HEK293 (cell line): Measurements from ENCODE around the gene TACC2.

ENCODE experiments used
- CTCF ChIA-PET: fragments of 350-600 bp; formaldehyde crosslinking; extraction: SDS; loops from one replicate; lab custom pipeline; 2021; ENCODE audit warnings: antibody characterized with exemption; lab: Yijun Ruan, JAX
- POLR2A ChIA-PET: fragments of 300-600 bp; formaldehyde crosslinking; extraction: SDS; loops from one replicate; lab custom pipeline; 2020; ENCODE audit warnings: antibody characterized with exemption, inconsistent platforms; lab: Yijun Ruan, JAX
- H3K27ac ChIP-seq: fragments of 200-500 bp; sonication (Bioruptor generic); 2 replicates; pipeline ENCODE4 v1.5.1; 2014; ENCODE audit warnings: low read depth, low read length, control low read depth, inconsistent platforms; ENCODE audit errors: extremely low read depth
- H3K36me3 ChIP-seq, 2 experiments: fragments of 200-500 bp in 1 of 2; sonication (Bioruptor generic) in 1 of 2; 1 replicate in 1 of 2; 2 replicates in 1 of 2; pipeline ENCODE4 v1.5.1; 2014 to 2017; ENCODE audit warnings: inconsistent platforms in 2 of 2, low read length in 2 of 2; ENCODE audit not compliant: control insufficient read depth in 2 of 2, insufficient read depth in 1 of 2
- H3K4me1 ChIP-seq: fragments of 200-500 bp; sonication (Bioruptor generic); 2 replicates; pipeline ENCODE4 v1.5.1; 2014; ENCODE audit warnings: mild to moderate bottlenecking, low read length, inconsistent platforms; ENCODE audit not compliant: control insufficient read depth, insufficient read depth
- H3K4me3 ChIP-seq: 2 replicates; pipeline ENCODE4 v1.5.1; 2011; ENCODE audit warnings: low read depth, mild to moderate bottlenecking, control low read depth, low read length, moderate library complexity
- H3K9me3 ChIP-seq: fragments of 200-500 bp; sonication (Bioruptor generic); 2 replicates; pipeline ENCODE4 v1.5.1; 2014; ENCODE audit warnings: low read depth, low read length, inconsistent platforms; ENCODE audit not compliant: control insufficient read depth, insufficient read depth
- AEBP2 ChIP-seq: fragments of 450-650 bp; formaldehyde crosslinking; IDR thresholded peaks from 2 replicates; pipeline ENCODE4 v1.5.1; 2016; ENCODE audit warnings: missing biosample characterization, missing genetic modification characterization, borderline replicate concordance
- MZF1 ChIP-seq: fragments of 450-650 bp; formaldehyde crosslinking; IDR thresholded peaks from 2 replicates; pipeline ENCODE4 v1.5.1; 2017; ENCODE audit warnings: missing biosample characterization, missing genetic modification characterization, borderline replicate concordance
- PATZ1 ChIP-seq: fragments of 450-650 bp; formaldehyde crosslinking; IDR thresholded peaks from 2 replicates; pipeline ENCODE4 v1.5.1; 2016; ENCODE audit warnings: missing biosample characterization, missing genetic modification characterization
- PRDM6 ChIP-seq: fragments of 450-650 bp; formaldehyde crosslinking; IDR thresholded peaks from 2 replicates; pipeline ENCODE4 v1.5.1; 2017; ENCODE audit warnings: missing biosample characterization, missing genetic modification characterization
- SALL2 ChIP-seq: fragments of 450-650 bp; formaldehyde crosslinking; IDR thresholded peaks from 2 replicates; pipeline ENCODE4 v1.5.0; 2017; ENCODE audit warnings: missing biosample characterization, mild to moderate bottlenecking, missing genetic modification characterization, borderline replicate concordance
- SCRT2 ChIP-seq: fragments of 450-650 bp; formaldehyde crosslinking; IDR thresholded peaks from 2 replicates; pipeline ENCODE4 v1.5.1; 2016; ENCODE audit warnings: missing biosample characterization, missing genetic modification characterization
- SP3 ChIP-seq: fragments of 450-650 bp; formaldehyde crosslinking; IDR thresholded peaks from 2 replicates; pipeline ENCODE4 v1.5.1; 2016; ENCODE audit warnings: missing biosample characterization, missing genetic modification characterization
- TRIM28 ChIP-seq: IDR thresholded peaks from 2 replicates; pipeline ENCODE4 v1.6.1; 2011; ENCODE audit warnings: low read length, control low read depth, borderline replicate concordance
- TSHZ1 ChIP-seq: fragments of 450-650 bp; formaldehyde crosslinking; IDR thresholded peaks from 2 replicates; pipeline ENCODE4 v1.5.1; 2016; ENCODE audit warnings: missing biosample characterization, missing genetic modification characterization, borderline replicate concordance
- WT1 ChIP-seq: fragments of 450-650 bp; formaldehyde crosslinking; IDR thresholded peaks from 2 replicates; pipeline ENCODE4 v1.5.1; 2016; ENCODE audit warnings: missing biosample characterization, missing genetic modification characterization
- ZBTB17 ChIP-seq: fragments of 450-650 bp; formaldehyde crosslinking; IDR thresholded peaks from 2 replicates; pipeline ENCODE4 v1.5.1; 2016; ENCODE audit warnings: missing biosample characterization, missing genetic modification characterization
- ZNF132 ChIP-seq: fragments of 450-650 bp; formaldehyde crosslinking; IDR thresholded peaks from 2 replicates; pipeline ENCODE4 v1.5.1; 2017; ENCODE audit warnings: missing biosample characterization, missing genetic modification characterization, borderline replicate concordance
- ZNF169 ChIP-seq: fragments of 450-650 bp; formaldehyde crosslinking; IDR thresholded peaks from 2 replicates; pipeline ENCODE4 v1.5.1; 2016; ENCODE audit warnings: missing biosample characterization, missing genetic modification characterization
- ZNF324 ChIP-seq: fragments of 450-650 bp; formaldehyde crosslinking; IDR thresholded peaks from 2 replicates; pipeline ENCODE4 v1.5.1; 2016; ENCODE audit warnings: missing biosample characterization, missing genetic modification characterization
- ZNF354C ChIP-seq: fragments of 450-650 bp; formaldehyde crosslinking; IDR thresholded peaks from 2 replicates; pipeline ENCODE4 v1.5.1; 2016; ENCODE audit warnings: missing biosample characterization, missing genetic modification characterization, low read depth, borderline replicate concordance
- ZNF449 ChIP-seq: fragments of 450-650 bp; formaldehyde crosslinking; IDR thresholded peaks from 2 replicates; pipeline ENCODE4 v1.5.1; 2017; ENCODE audit warnings: missing biosample characterization, mild to moderate bottlenecking, missing genetic modification characterization, moderate library complexity
- ZNF529 ChIP-seq: fragments of 450-650 bp; formaldehyde crosslinking; IDR thresholded peaks from 2 replicates; pipeline ENCODE4 v1.5.1; 2017; ENCODE audit warnings: missing genetic modification characterization, missing biosample characterization; ENCODE audit not compliant: insufficient replicate concordance
- ZNF544 ChIP-seq: fragments of 450-650 bp; formaldehyde crosslinking; IDR thresholded peaks from 2 replicates; pipeline ENCODE4 v1.5.0; 2017; ENCODE audit warnings: missing biosample characterization, missing genetic modification characterization
- ZNF548 ChIP-seq: fragments of 450-650 bp; formaldehyde crosslinking; IDR thresholded peaks from 2 replicates; pipeline ENCODE4 v1.5.1; 2016; ENCODE audit warnings: missing biosample characterization, missing genetic modification characterization
- ZNF629 ChIP-seq: fragments of 450-650 bp; formaldehyde crosslinking; IDR thresholded peaks from 2 replicates; pipeline ENCODE4 v1.5.1; 2017; ENCODE audit warnings: missing biosample characterization, missing genetic modification characterization
- ZNF670 ChIP-seq: fragments of 450-650 bp; formaldehyde crosslinking; IDR thresholded peaks from 2 replicates; pipeline ENCODE4 v1.5.1; 2016; ENCODE audit warnings: missing biosample characterization, missing genetic modification characterization, low read depth
- ZNF707 ChIP-seq: fragments of 450-650 bp; formaldehyde crosslinking; IDR thresholded peaks from 2 replicates; pipeline ENCODE4 v1.5.1; 2016; ENCODE audit warnings: missing biosample characterization, missing genetic modification characterization
- ZNF791 ChIP-seq: fragments of 450-650 bp; formaldehyde crosslinking; IDR thresholded peaks from 2 replicates; pipeline ENCODE4 v1.5.1; 2016; ENCODE audit warnings: missing biosample characterization, missing genetic modification characterization

TACC2 gene

GRCh38 chr10:121998462-121998861, 9.5 kb downstream of the TACC2 start (continued):
- no peak for TF ChIP-seq TSHZ1 (tag by site-specific recombination)
- no peak for TF ChIP-seq ZNF529 (tag by site-specific recombination)
- TF ChIP-seq, all 188 proteins: peak for 0

GRCh38 chr10:121999301-121999700, 10.3 kb downstream of the TACC2 start:
- Histone ChIP-seq H3K36me3 (no peaks in the 10 kb centered on the region), H3K27ac (no peak overlapping the region), H3K4me3 (no peak overlapping the region), H3K9me3 (no peaks in the 10 kb centered on the region; the same call in 1 of the 2 replicates), H3K4me1 (no peaks in the 10 kb centered on the region)
- TF ChIP-seq ZNF132 (tag by site-specific recombination) (no peak), ZNF629 (no peak), SP3 (no peak), WT1 (no peak), ZNF449 (tag by site-specific recombination) (no peak), ZBTB17 (no peak), PATZ1 (tag by site-specific recombination) (no peak), ZNF324 (tag by site-specific recombination) (no peak), SALL2 (no peak), AEBP2 (tag by site-specific recombination) (no peak), ZNF544 (no peak), SCRT2 (no peak)
- POLR2A ChIA-PET = no interaction called here
- CTCF ChIA-PET = no interaction called here

GRCh38 chr10:122001698-122002097, 12.7 kb downstream of the TACC2 start:
- Histone ChIP-seq H3K4me1 (no peaks in the 10 kb centered on the region), H3K27ac (no peak overlapping the region), H3K9me3 (no peaks in the 10 kb centered on the region; the same call in 1 of the 2 replicates), H3K36me3 (no peaks in the 10 kb centered on the region), H3K4me3 (no peak overlapping the region)
- POLR2A ChIA-PET = no interaction called here
- CTCF ChIA-PET = no interaction called here
- TF ChIP-seq ZNF548 (tag by site-specific recombination) (no peak), ZNF354C (tag by site-specific recombination) (no peak), ZNF791 (tag by site-specific recombination) (no peak), ZNF670 (tag by site-specific recombination) (no peak), TRIM28 (0 out of 2 replicates have a peak, but pooled peaks have one; percentile 19), PRDM6 (tag by site-specific recombination) (no peak), MZF1 (tag by site-specific recombination) (no peak), ZNF169 (tag by site-specific recombination) (no peak), ZNF629 (no peak), ZNF707 (no peak)
